ENCODE data around the gene UBE2U. TPM values are rescaled to one million over a fixed set of nuclear protein-coding genes. Genes with fewer than 3 reads are reported as not detected.

UBE2U gene
- total and polyA plus RNA-seq, 2 of the 8 experiments (the other 6 are each of a cell fraction or from before 2014, with no cell fraction given): not detected

- Histone ChIP-seq H2BK120ac (replicated peaks; ENCODE audit: low read depth, low read length) (no peak overlapping the region), H3K23ac (ENCODE audit: insufficient read length) (no peak overlapping the region), H2BK20ac (ENCODE audit: low read length) (no peak overlapping the region), H2AK5ac (ENCODE audit: low read depth, low read length) (no peak overlapping the region), H3K9ac (replicated peaks in 1 of 4; ENCODE audit: extremely low read depth in 1 of 4, low read depth in 3 of 4, low read length in 3 of 4) (no peak overlapping the region), H3K79me2 (ENCODE audit: control insufficient read depth in 1 of 2, insufficient read depth in 2 of 2, low read length in 2 of 2) (no peaks in the 10 kb centered on the region), H3K27ac (ENCODE audit: low read depth, low read length) (no peak overlapping the region), H3K9me3 (ENCODE audit: insufficient read depth in 2 of 2, low read depth in 1 of 2, low read length in 1 of 2) (no peaks in the 10 kb centered on the region), H4K8ac (ENCODE audit: extremely low read depth, insufficient read depth, low read length) (no peak overlapping the region), H3K4me3 (ENCODE audit: extremely low read depth in 1 of 4, insufficient read depth in 2 of 4, low read depth in 3 of 4, low read length in 4 of 4) (no peak overlapping the region), H3K4me2 (ENCODE audit: insufficient read depth in 1 of 2, low read depth in 2 of 2, low read length in 2 of 2) (no peak overlapping the region), H4K5ac (ENCODE audit: insufficient read length, low read depth, low read length) (no peak overlapping the region), H2AFZ (ENCODE audit: low read length) (no peak overlapping the region), H3K4me1 (replicated peaks in 1 of 4; ENCODE audit: control insufficient read depth in 3 of 4, insufficient read depth in 4 of 4, low read length in 3 of 4) (peaks cover 6 to 15% (median 11%) of the 10 kb centered on the region in 4 experiments; a peak in 5 of 7 replicates), H3K56ac (replicated peaks; ENCODE audit: insufficient read length, low read depth, low read length) (no peak overlapping the region), H4K20me1 (replicated peaks in 1 of 2; ENCODE audit: control insufficient read depth in 1 of 2, insufficient read depth in 2 of 2, low read length in 2 of 2) (no peaks in the 10 kb centered on the region), H3K79me1 (ENCODE audit: low read depth, low read length) (no peaks in the 10 kb centered on the region), H4K91ac (replicated peaks; ENCODE audit: insufficient read length, low read length) (no peak overlapping the region), H3K36me3 (ENCODE audit: control insufficient read depth in 2 of 4, insufficient read depth in 4 of 4, low read length in 3 of 4) (no peaks in the 10 kb centered on the region), H3K14ac (ENCODE audit: insufficient read length) (no peak overlapping the region), H2BK12ac (ENCODE audit: low read depth, low read length) (no peak overlapping the region), H2BK15ac (ENCODE audit: low read length) (no peak overlapping the region), H2BK5ac (ENCODE audit: low read depth, low read length) (no peak overlapping the region), H3K18ac (ENCODE audit: extremely low read depth, low read length) (no peak overlapping the region), H3K27me3 (replicated peaks in 1 of 4; ENCODE audit: control insufficient read depth in 3 of 4, extremely low read depth in 1 of 4, insufficient read depth in 3 of 4, low read length in 3 of 4) (no peaks in the 10 kb centered on the region), H3K23me2 (ENCODE audit: low read depth, low read length) (no peaks in the 10 kb centered on the region), H3K4ac (replicated peaks; ENCODE audit: insufficient read length, low read depth, low read length) (no peak overlapping the region)
- ChIA-PET CTCF (ENCODE audit: partially characterized antibody) (interaction anchor here (1.1 to 4.9 kb wide), 6 partner anchors 68 to 624 kb away, joined by 3 to 55 read pairs (median 10); no protein-coding TSS in a partner anchor), POLR2A (ENCODE audit: partially characterized antibody) (no interaction called here)
- FAIRE-seq (no peak), DNase-seq (ENCODE audit: low read depth in 1 of 2, low spot score in 2 of 2) (no peak)
- TF ChIP-seq JUND (IDR thresholded peaks at IDR 0.05; ENCODE audit: low read length) (no peak), BRCA1 (IDR thresholded peaks at IDR 0.05; ENCODE audit: low read depth, low read length) (no peak), RXRA (IDR thresholded peaks at IDR 0.05; ENCODE audit: insufficient read depth, low read depth, low read length) (no peak), RBBP5 (IDR thresholded peaks at IDR 0.05; ENCODE audit: borderline replicate concordance, low read depth, low read length) (no peak), KDM4A (IDR thresholded peaks at IDR 0.05; ENCODE audit: low read depth, low read length, severe bottlenecking) (no peak)
These were observed 37.6 kb downstream of the UBE2U start for GRCh38 chr1:64241069-64241468.
